Transverse colon (tissue), 4 donors: Measurements from ENCODE around the gene DLG2.

Experiments
- CTCF ChIP-seq, 5 experiments: fragments of 200-600 bp in 3 of 5; fragments of 450-650 bp in 2 of 5; sonication (generic) in 3 of 5; IDR thresholded peaks; 1 replicate in 2 of 5; 2 replicates in 3 of 5; pipeline ENCODE4 v1.5.1; 2016 to 2017; ENCODE audit warnings: antibody characterized with exemption in 5 of 5, inconsistent platforms in 3 of 5, mild to moderate bottlenecking in 2 of 5, moderate library complexity in 1 of 5
- EP300 ChIP-seq: sonication (generic); formaldehyde crosslinking; IDR thresholded peaks from one replicate; pipeline ENCODE4 v1.6.1; 2017; ENCODE audit warnings: antibody characterized with exemption, low read depth
- POLR2A ChIP-seq: fragments of 450-650 bp; IDR thresholded peaks from one replicate; pipeline ENCODE4 v1.6.1; 2016; ENCODE audit warnings: antibody characterized with exemption, mild to moderate bottlenecking, moderate library complexity
- POLR2AphosphoS5 ChIP-seq, 3 donors: sonication (generic); formaldehyde crosslinking; IDR thresholded peaks; one replicate each; pipeline ENCODE4 v1.6.1; 2016; ENCODE audit warnings: antibody characterized with exemption in 3 of 3

DNA sequence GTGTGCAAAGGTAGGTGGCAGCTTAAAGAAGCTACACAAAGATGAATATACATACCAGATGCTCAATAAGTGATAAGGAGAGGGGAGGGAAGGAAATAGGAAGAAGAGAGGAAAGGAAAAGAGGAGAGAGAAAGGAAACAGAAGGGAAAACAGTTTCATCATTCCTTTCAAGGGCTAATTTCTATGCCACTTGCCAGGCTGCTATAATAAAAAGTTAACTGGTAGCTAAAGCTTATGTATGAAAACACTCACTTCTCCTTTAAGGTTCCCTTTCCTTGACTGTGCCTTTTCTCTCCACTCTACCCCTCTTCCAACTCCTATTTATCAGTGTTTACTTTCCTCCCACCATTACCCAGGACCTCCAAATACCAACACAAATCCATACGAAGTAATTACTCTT lies 347.9 kb downstream of the DLG2 start:
- TF ChIP-seq CTCF (IDR thresholded peaks at IDR 0.05), result no peak
- no peak for TF ChIP-seq POLR2AphosphoS5 (IDR thresholded peaks at IDR 0.05)
- no peak for TF ChIP-seq POLR2A
- TF ChIP-seq EP300, result no peak
